Nephron progenitor cell (in vitro differentiated cells): Measurements from ENCODE around the gene FNDC4.

Experiments
- DNase-seq: peaks from one replicate; pipeline ENCODE4 v3.0.0; 2021
- H3K27ac Mint-ChIP-seq: 2 replicates; pipeline ENCODE4 v1.8.0; 2021; ENCODE audit warnings: mild to moderate bottlenecking, moderate library complexity, mixed read lengths
- H3K27me3 Mint-ChIP-seq: 2 replicates; pipeline ENCODE4 v1.8.0; 2021; ENCODE audit warnings: mild to moderate bottlenecking, low read depth, mixed read lengths; ENCODE audit not compliant: poor library complexity
- H3K36me3 Mint-ChIP-seq: 2 replicates; pipeline ENCODE4 v1.8.0; 2021; ENCODE audit warnings: low read depth, mixed read lengths
- H3K4me1 Mint-ChIP-seq: 2 replicates; pipeline ENCODE4 v1.8.0; 2021; ENCODE audit warnings: mixed read lengths
- H3K4me3 Mint-ChIP-seq: 2 replicates; pipeline ENCODE4 v1.8.0; 2021; ENCODE audit warnings: mild to moderate bottlenecking, moderate library complexity, mixed read lengths
- H3K9me3 Mint-ChIP-seq: 2 replicates; pipeline ENCODE4 v1.8.0; 2021; ENCODE audit warnings: mild to moderate bottlenecking, moderate library complexity, mixed read lengths
- CTCF ChIP-seq: fragments of 200-600 bp; sonication (generic); IDR thresholded peaks from 2 replicates; pipeline ENCODE4 v1.5.0; 2021; ENCODE audit warnings: antibody characterized with exemption

Gene FNDC4

DNA sequence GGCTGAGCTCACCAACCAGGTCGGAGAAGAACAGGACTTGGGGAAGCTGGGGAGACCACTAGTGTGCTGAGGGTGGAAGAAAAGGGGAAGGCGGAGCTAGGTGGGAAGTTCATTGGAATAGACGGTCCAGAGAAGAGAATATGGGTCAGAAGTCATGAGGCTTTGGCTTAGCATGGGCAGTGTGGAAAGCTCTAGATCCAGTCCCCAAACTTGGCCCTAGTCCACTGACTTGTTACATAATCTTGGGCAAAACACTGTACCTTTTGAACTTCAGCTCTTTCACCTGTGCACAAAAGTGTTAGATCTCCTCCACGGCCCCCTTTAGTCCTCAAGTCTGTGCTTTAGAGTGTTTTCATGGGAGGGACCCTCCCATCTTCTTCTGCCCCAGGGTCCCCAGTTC lies 12.3 kb upstream of the FNDC4 start:
- Mint-ChIP-seq H3K27me3 (peaks cover 18% of the 10 kb centered on the region), H3K4me3 (no peak overlapping the region), H3K27ac (peak overlapping the region; percentile 12), H3K36me3 (no peaks in the 10 kb centered on the region), H3K4me1 (peaks cover 7% of the 10 kb centered on the region), H3K9me3 (no peaks in the 10 kb centered on the region)
- no peak for DNase-seq
- no peak for TF ChIP-seq CTCF

DNA sequence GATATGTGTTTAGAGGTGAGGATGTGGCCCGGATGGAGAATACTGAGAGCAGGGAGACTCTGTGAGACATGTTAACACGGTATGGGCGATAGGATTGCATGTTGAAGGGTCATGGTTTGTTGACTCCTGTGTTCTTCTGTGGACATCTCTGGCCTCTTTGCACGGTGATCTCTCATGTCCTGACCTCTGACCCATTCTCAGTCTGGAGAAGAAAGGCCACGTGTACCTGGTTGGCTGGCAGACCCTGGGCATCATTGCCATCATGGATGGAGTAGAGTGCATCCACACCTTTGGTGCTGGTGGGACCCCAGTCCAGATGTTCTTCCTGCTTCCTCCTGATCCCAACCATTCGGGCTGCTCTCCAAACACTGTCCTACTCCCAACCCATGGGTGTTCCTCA lies 11.6 kb upstream of the FNDC4 start:
- Mint-ChIP-seq H3K36me3 (no peaks in the 10 kb centered on the region), H3K27ac (peak overlapping the region; percentile 12), H3K4me1 (peaks cover 7% of the 10 kb centered on the region), H3K4me3 (no peak overlapping the region), H3K27me3 (peaks cover 18% of the 10 kb centered on the region), H3K9me3 (no peaks in the 10 kb centered on the region)
- DNase-seq: no peak
- no peak for TF ChIP-seq CTCF

- Mint-ChIP-seq H3K36me3 (no peaks in the 10 kb centered on the region), H3K4me3 (no peak overlapping the region), H3K27me3 (peaks cover 52% of the 10 kb centered on the region), H3K4me1 (no peaks in the 10 kb centered on the region), H3K27ac (no peak overlapping the region), H3K9me3 (no peaks in the 10 kb centered on the region)
- no peak for TF ChIP-seq CTCF
- DNase-seq: no peak
These were observed 7.1 kb upstream of the FNDC4 start for GRCh38 chr2:27502142-27502541.

DNA sequence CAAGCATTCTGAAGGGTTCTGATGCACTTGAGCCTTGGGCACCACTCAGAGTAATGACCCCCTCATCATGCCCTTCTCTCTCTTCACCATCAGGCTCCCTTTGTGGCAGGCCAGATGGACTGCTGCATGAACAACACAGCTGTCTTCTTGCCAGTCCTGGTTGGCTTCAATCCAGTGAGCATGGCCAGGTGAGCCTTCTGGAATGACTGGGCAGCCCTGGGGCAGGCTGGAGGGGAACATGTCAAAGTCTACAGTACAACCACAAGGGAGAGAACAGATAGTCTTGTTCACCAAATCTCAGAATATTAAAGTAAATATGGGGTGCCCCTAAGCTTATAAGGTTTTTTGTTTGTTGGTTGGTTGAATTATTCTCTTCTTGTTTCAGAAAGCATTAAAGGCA lies 6.0 kb upstream of the FNDC4 start:
- H3K4me3 Mint-ChIP-seq: no peak overlapping the region
- H3K27me3 Mint-ChIP-seq: peaks cover 57% of the 10 kb centered on the region
- no peak for DNase-seq
- H3K4me1 Mint-ChIP-seq: no peaks in the 10 kb centered on the region
- H3K9me3 Mint-ChIP-seq: no peaks in the 10 kb centered on the region
- no peak overlapping the region for H3K27ac Mint-ChIP-seq
- no peak for TF ChIP-seq CTCF
- H3K36me3 Mint-ChIP-seq: no peaks in the 10 kb centered on the region

DNA sequence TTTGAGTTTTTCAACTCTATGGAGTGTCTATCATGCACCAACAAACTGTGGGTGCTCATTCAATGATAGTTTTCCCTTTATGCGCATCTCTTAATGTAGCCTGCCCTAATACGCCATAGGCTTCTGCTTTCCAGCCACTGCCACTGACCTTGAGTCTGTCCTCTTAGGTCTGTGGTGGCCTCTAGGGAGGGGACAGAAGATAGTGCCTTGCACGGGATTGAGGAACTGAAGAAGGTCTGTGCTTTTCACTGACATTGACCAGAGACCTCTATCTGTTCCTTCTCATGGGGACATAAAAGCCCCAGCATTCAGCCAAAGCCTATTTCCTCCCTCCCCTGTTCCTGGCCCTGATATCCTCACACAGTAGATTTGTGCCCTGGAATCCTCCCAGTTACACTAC lies 4.0 kb upstream of the FNDC4 start:
- H3K4me3 Mint-ChIP-seq: no peak overlapping the region
- H3K36me3 Mint-ChIP-seq: no peaks in the 10 kb centered on the region
- no peaks in the 10 kb centered on the region for H3K9me3 Mint-ChIP-seq
- TF ChIP-seq CTCF: no peak
- no peak for DNase-seq
- H3K4me1 Mint-ChIP-seq: peaks cover 12% of the 10 kb centered on the region
- H3K27me3 Mint-ChIP-seq: peaks cover 74% of the 10 kb centered on the region
- no peak overlapping the region for H3K27ac Mint-ChIP-seq

GRCh38 chr2:27497288-27497627 lies 2.3 kb upstream of the FNDC4 start:
- H3K9me3 Mint-ChIP-seq: no peaks in the 10 kb centered on the region
- no peak overlapping the region for H3K4me3 Mint-ChIP-seq
- H3K4me1 Mint-ChIP-seq: peaks cover 16% of the 10 kb centered on the region
- no peak for TF ChIP-seq CTCF
- H3K27ac Mint-ChIP-seq: no peak overlapping the region
- DNase-seq: no peak
- peaks cover 84% of the 10 kb centered on the region for H3K27me3 Mint-ChIP-seq
- no peaks in the 10 kb centered on the region for H3K36me3 Mint-ChIP-seq
